Mesendoderm (in vitro differentiated cells): ENCODE data around the gene KANK4. TPM values are rescaled to one million over a fixed set of nuclear protein-coding genes. Genes with fewer than 3 reads are reported as not detected.

Source experiments
- DNase-seq: peaks from one replicate; pipeline ENCODE4 v3.0.0; 2013
- H2AK5ac ChIP-seq: 2 replicates; pipeline ENCODE4 v1.6.1; 2013; ENCODE audit warnings: low read length, inconsistent platforms
- H2BK120ac ChIP-seq: 2 replicates; pipeline ENCODE4 v1.6.1; 2013; ENCODE audit warnings: low read depth, mild to moderate bottlenecking, low read length, moderate library complexity, mixed read lengths
- H2BK15ac ChIP-seq: replicated peaks from 2 replicates; pipeline ENCODE4 v1.6.1; 2013; ENCODE audit warnings: low read depth, mild to moderate bottlenecking, moderate library complexity
- H2BK5ac ChIP-seq: 2 replicates; pipeline ENCODE4 v1.6.1; 2013; ENCODE audit warnings: low read length, inconsistent platforms
- H3K18ac ChIP-seq: 2 replicates; pipeline ENCODE4 v1.6.1; 2013; ENCODE audit warnings: mild to moderate bottlenecking, low read length, mixed read lengths
- H3K23ac ChIP-seq: one replicate; pipeline ENCODE4 v1.6.1; 2013; ENCODE audit warnings: low read length
- H3K27ac ChIP-seq: 2 replicates; pipeline ENCODE4 v1.5.1; 2013; ENCODE audit warnings: low read depth, mild to moderate bottlenecking, inconsistent platforms, low read length, moderate library complexity
- H3K27me3 ChIP-seq: 2 replicates; pipeline ENCODE4 v1.6.1; 2013; ENCODE audit warnings: low read length, control low read depth, mild to moderate bottlenecking, inconsistent platforms; ENCODE audit not compliant: insufficient read depth, poor library complexity
- H3K36me3 ChIP-seq: 2 replicates; pipeline ENCODE4 v1.6.1; 2013; ENCODE audit warnings: low read length, inconsistent platforms; ENCODE audit not compliant: control insufficient read depth, insufficient read depth
- H3K4ac ChIP-seq: one replicate; pipeline ENCODE4 v1.6.1; 2013; ENCODE audit warnings: low read depth, mild to moderate bottlenecking, low read length, moderate library complexity
- H3K4me1 ChIP-seq: 2 replicates; pipeline ENCODE4 v1.6.1; 2013; ENCODE audit warnings: low read depth, low read length, inconsistent platforms; ENCODE audit not compliant: control insufficient read depth
- H3K4me2 ChIP-seq: 2 replicates; pipeline ENCODE4 v1.6.1; 2013; ENCODE audit warnings: low read length
- H3K4me3 ChIP-seq: 2 replicates; pipeline ENCODE4 v1.5.1; 2013; ENCODE audit warnings: mild to moderate bottlenecking, low read length
- H3K56ac ChIP-seq: one replicate; pipeline ENCODE4 v1.6.1; 2013; ENCODE audit warnings: low read length
- H3K79me1 ChIP-seq: 2 replicates; pipeline ENCODE4 v1.6.1; 2013; ENCODE audit warnings: low read length, inconsistent platforms
- H3K79me2 ChIP-seq: 2 replicates; pipeline ENCODE4 v1.6.1; 2013; ENCODE audit warnings: mild to moderate bottlenecking, low read length; ENCODE audit not compliant: control insufficient read depth, insufficient read depth
- H3K9ac ChIP-seq: 2 replicates; pipeline ENCODE4 v1.6.1; 2013; ENCODE audit warnings: low read length, inconsistent platforms
- H4K5ac ChIP-seq: one replicate; pipeline ENCODE4 v1.6.1; 2013; ENCODE audit warnings: low read length
- H4K8ac ChIP-seq: one replicate; pipeline ENCODE4 v1.6.1; 2013; ENCODE audit warnings: low read depth, mild to moderate bottlenecking, control low read depth, low read length, moderate library complexity
- WGBS: extraction: QIAGEN DNeasy Blood & Tissue Kit; methylation state at CpG from one replicate; pipeline ENCODE4 v1.1.7; 2013; ENCODE audit warnings: low lambda C conversion rate, missing lambda C conversion rate; ENCODE audit not compliant: insufficient coverage; ENCODE audit errors: extremely low coverage; 5-methylcytosine and 5-hydroxymethylcytosine counted together
- polyA plus RNA-seq, 2 experiments: library from polyadenylated mRNA; stranded (reverse); fragments of 200-250 nt; gene quantifications; one replicate each; pipeline ENCODE4 v1.2.3, GENCODE V29; 2013

Gene KANK4
- 0.17 TPM for polyA plus RNA-seq (2013, experiment 1 of 2)
- polyA plus RNA-seq (2013, experiment 2 of 2) = 0.22 TPM

GRCh38 chr1:62318756-62319544, at the start of gene KANK4:
Gene KANK4, minus strand, starts transcription at chr1:62319434. Its CDS starts 37,870 bp downstream, at chr1:62281564.
- Histone ChIP-seq H3K9ac (peak within 1 kb of the TSS; percentile 66), H2BK5ac (no peak within 1 kb of the TSS), H3K79me2 (no peaks in the 10 kb centered on the region), H3K79me1 (no peaks in the 10 kb centered on the region), H4K5ac (no peak within 1 kb of the TSS), H3K23ac (no peak within 1 kb of the TSS), H2AK5ac (no peak within 1 kb of the TSS), H3K27me3 (peaks cover 13% of the 10 kb centered on the region), H3K4me3 (peak within 1 kb of the TSS; percentile 28), H3K56ac (peak within 1 kb of the TSS; percentile 81), H3K27ac (no peak within 1 kb of the TSS), H2BK15ac (no peak within 1 kb of the TSS), H3K36me3 (no peaks in the 10 kb centered on the region), H3K4me2 (peak within 1 kb of the TSS; percentile 80), H3K4ac (no peak within 1 kb of the TSS), H2BK120ac (no peak within 1 kb of the TSS), H3K18ac (no peak within 1 kb of the TSS), H4K8ac (no peak within 1 kb of the TSS), H3K4me1 (no peaks in the 10 kb centered on the region)
- no CpG with 5 or more reads among the region's 84 CpGs for WGBS
- DNase-seq = peak; percentile 40

- Histone ChIP-seq H2BK5ac (no peak overlapping the region), H3K4me3 (no peak overlapping the region), H3K18ac (no peak overlapping the region), H3K9ac (no peak overlapping the region), H3K56ac (no peak overlapping the region), H3K27me3 (no peaks in the 10 kb centered on the region), H3K79me2 (no peaks in the 10 kb centered on the region), H2AK5ac (no peak overlapping the region), H3K36me3 (no peaks in the 10 kb centered on the region), H3K79me1 (no peaks in the 10 kb centered on the region), H4K5ac (no peak overlapping the region), H3K23ac (no peak overlapping the region), H3K27ac (no peak overlapping the region), H3K4me1 (no peaks in the 10 kb centered on the region), H2BK15ac (no peak overlapping the region), H3K4me2 (no peak overlapping the region), H4K8ac (no peak overlapping the region), H3K4ac (no peak overlapping the region), H2BK120ac (no peak overlapping the region)
- WGBS = no CpG with 5 or more reads among the region's 6 CpGs
- DNase-seq = peak; percentile 29
These were observed 49.8 kb upstream of the KANK4 start for GRCh38 chr1:62368989-62369388.

- no peak overlapping the region for H2BK5ac ChIP-seq
- no CpG with 5 or more reads among the region's 7 CpGs for WGBS
- no peaks in the 10 kb centered on the region for H3K79me2 ChIP-seq
- H3K9ac ChIP-seq = no peak overlapping the region
- no peak overlapping the region for H2BK15ac ChIP-seq
- no peaks in the 10 kb centered on the region for H3K79me1 ChIP-seq
- H3K4me3 ChIP-seq = no peak overlapping the region
- no peak overlapping the region for H2BK120ac ChIP-seq
- no peaks in the 10 kb centered on the region for H3K27me3 ChIP-seq
- DNase-seq = no peak
- H4K5ac ChIP-seq = no peak overlapping the region
- H2AK5ac ChIP-seq = no peak overlapping the region
- no peaks in the 10 kb centered on the region for H3K36me3 ChIP-seq
- no peak overlapping the region for H4K8ac ChIP-seq
- no peak overlapping the region for H3K23ac ChIP-seq
- no peak overlapping the region for H3K27ac ChIP-seq
- no peak overlapping the region for H3K4ac ChIP-seq
- no peak overlapping the region for H3K18ac ChIP-seq
- H3K56ac ChIP-seq = no peak overlapping the region
- H3K4me1 ChIP-seq = no peaks in the 10 kb centered on the region
- no peak overlapping the region for H3K4me2 ChIP-seq
These were observed 47.8 kb upstream of the KANK4 start for GRCh38 chr1:62367005-62367557.

GRCh38 chr1:62364721-62365120, 45.5 kb upstream of the KANK4 start:
- no peaks in the 10 kb centered on the region for H3K4me1 ChIP-seq
- H2BK15ac ChIP-seq = no peak overlapping the region
- no peak overlapping the region for H2BK120ac ChIP-seq
- no peak overlapping the region for H3K27ac ChIP-seq
- H2AK5ac ChIP-seq = no peak overlapping the region
- H3K79me2 ChIP-seq = no peaks in the 10 kb centered on the region
- H4K8ac ChIP-seq = no peak overlapping the region
- no peaks in the 10 kb centered on the region for H3K79me1 ChIP-seq
- H3K23ac ChIP-seq = no peak overlapping the region
- H3K56ac ChIP-seq = no peak overlapping the region
- H4K5ac ChIP-seq = no peak overlapping the region
- no peak overlapping the region for H3K4me3 ChIP-seq
- H2BK5ac ChIP-seq = no peak overlapping the region
- no peak overlapping the region for H3K9ac ChIP-seq
- H3K4ac ChIP-seq = no peak overlapping the region
- no peaks in the 10 kb centered on the region for H3K36me3 ChIP-seq
- H3K4me2 ChIP-seq = no peak overlapping the region
- no peak for DNase-seq
- H3K27me3 ChIP-seq = no peaks in the 10 kb centered on the region
- no peak overlapping the region for H3K18ac ChIP-seq

GRCh38 chr1:62362926-62363325, 43.7 kb upstream of the KANK4 start:
- WGBS = no CpG with 5 or more reads among the region's 3 CpGs
- Histone ChIP-seq H3K4me1 (no peaks in the 10 kb centered on the region), H2BK120ac (no peak overlapping the region), H3K79me1 (no peaks in the 10 kb centered on the region), H3K27ac (no peak overlapping the region), H2BK15ac (no peak overlapping the region), H4K5ac (no peak overlapping the region), H3K56ac (no peak overlapping the region), H3K23ac (no peak overlapping the region), H3K4me2 (no peak overlapping the region), H3K36me3 (no peaks in the 10 kb centered on the region), H3K9ac (no peak overlapping the region), H3K4ac (no peak overlapping the region), H3K18ac (no peak overlapping the region), H3K27me3 (no peaks in the 10 kb centered on the region), H3K79me2 (no peaks in the 10 kb centered on the region), H2BK5ac (no peak overlapping the region), H4K8ac (no peak overlapping the region), H3K4me3 (no peak overlapping the region), H2AK5ac (no peak overlapping the region)
- DNase-seq = no peak
